GOT3 (cell line): ENCODE data around the gene SHANK1.
"Not testable (repeated sequence)": the region's sequence is repeated elsewhere in the genome, so short reads cannot be mapped to it uniquely, and the experiment has no call there.

Source experiments
- DNase-seq: peaks from one replicate; lab custom pipeline; 2025; ENCODE audit warnings: mixed read lengths; lab: John Stamatoyannopoulos, UW

Gene SHANK1

DNA sequence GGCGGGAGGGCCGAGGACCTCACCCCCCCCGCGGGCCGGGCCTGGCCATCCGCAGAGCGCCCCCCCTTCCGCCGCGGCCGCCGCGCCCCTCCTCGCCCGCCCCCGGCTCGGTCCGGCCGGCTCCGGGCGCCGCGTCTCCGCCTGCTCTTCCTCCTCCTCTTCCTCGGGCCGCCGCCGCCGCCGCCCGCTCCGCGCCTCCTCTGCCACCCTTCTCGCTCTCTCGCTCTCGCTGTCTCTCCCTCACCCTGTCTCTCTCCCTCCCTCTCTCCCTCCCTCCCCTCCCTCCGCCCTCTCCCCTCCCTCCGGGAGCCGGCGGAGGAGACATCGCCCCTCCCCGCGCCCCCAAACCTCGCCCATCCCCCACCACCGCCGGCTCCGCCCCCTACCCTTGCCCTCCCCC, at the start of gene SHANK1:
Gene SHANK1, minus strand, starts transcription at position 237 of the 400 bp plus-strand sequence. CDS start 2,883 bp downstream, outside the sequence.
- no peak for DNase-seq

DNA sequence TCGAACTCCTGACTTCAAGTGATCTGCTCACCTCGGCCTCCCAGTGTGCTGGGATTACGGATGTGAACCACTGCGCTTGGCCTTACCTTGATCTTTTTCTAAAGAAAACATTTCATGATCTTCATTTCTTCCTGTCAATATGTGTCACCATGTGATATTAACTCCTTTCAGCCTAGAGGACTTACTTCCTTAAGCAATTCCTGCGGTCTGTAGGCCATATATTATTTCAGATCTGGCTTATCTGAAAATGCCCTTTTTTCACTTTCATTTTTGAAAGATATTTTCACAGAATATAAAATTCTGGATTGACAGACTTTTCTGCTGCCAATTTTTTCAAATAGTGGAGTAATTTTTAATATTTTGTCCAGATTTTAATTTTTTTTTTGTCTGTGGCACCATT, 48.7 kb upstream of the SHANK1 start:
- DNase-seq: no peak

DNA sequence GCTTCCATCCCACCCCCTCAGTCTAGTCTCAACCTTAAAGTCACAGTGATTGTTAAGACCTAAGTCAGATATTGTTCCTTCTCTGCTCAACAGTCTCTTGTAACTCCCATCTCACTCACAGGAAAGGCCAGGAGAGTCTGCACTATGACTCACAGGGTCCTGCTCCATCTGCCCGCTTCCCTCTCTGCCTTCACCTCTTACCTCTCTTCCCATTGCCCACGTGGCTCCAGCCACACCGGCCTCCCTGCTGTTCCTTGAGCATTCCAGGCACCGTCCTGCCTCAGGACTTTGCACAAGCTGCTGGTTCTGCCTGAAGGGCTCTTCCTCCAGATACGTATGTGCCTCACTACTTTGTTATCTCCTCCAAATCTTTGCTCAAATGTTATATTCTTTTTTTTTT, 47.7 kb upstream of the SHANK1 start:
- DNase-seq: not testable (repeated sequence)

DNA sequence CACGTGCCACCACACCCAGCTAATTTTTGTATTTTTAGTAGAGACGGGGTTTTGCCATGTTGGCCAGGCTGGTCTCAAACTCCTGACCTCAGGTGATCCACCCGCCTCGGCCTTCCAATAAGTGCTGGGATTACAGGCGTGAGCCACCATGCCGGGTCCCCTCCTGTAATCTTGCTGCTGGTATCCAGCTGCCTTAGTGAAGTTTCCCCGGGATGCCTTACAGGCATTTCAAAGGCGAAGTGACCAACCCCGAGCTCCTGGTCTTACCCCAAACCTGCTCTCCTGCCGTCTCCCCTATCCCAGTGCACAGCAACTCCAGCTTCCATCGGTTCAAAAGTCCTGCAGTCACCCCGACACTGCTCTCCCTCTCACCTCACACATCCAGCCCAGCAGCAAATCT, 47.1 kb upstream of the SHANK1 start:
- not testable (repeated sequence) for DNase-seq

DNA sequence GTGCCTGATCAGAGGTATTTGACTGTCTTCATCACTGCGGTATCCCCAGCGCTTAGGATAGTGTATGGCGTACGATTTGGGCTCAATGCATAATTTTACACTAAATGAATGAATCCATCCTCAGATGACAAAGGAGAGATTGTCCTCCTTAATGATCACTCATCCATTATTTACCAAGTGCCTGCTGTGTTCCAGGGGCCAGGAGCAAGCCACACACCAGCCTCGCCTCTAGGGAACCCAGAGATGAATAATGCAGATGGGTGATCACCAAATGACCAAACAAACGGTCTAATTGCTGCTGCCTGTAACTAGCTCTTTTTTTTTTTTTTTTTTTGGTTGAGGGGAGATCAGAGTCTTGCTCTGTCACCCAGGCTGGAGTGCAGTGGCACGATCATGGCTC, 44.8 kb upstream of the SHANK1 start:
- DNase-seq: no peak

DNA sequence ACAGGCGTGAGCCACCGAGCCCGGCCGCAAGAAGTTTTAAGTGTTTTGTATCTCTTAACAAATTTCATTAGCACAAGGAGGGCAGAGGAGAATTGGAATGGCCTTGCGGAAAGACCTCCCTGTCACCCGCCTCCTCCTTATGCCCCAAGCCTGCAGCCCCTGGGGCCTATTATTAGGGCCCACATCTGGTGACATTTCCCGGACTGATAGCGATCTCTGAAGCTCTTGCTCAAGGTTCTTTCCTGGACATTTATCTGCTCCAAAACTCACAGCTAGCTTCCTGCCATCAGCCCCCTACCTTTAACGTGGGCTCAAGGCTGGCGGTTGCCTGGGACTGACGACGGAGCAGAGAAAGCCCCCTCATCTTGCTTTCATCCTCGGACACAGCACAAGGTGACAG, 43.9 kb upstream of the SHANK1 start:
- not testable (repeated sequence) for DNase-seq

DNA sequence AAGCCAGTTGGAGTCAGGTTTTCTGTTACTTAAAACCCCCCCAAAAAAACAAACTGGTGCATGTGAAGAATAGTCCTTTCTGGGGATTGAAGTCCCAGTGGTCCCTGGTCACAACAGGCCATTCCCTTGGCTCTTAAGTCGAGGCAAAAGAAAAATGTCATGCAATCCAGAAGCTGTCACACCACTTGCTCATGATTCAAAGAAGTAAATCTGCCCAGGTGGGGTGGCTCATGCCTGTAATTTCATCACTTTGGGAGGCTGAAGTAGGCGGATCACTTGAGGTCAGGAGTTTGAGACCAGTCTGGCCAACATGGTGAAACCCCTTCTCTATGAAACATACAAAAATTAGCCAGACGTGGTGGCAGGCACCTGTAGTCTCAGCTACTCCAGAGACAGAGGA, 41.9 kb upstream of the SHANK1 start:
- not testable (repeated sequence) for DNase-seq

DNA sequence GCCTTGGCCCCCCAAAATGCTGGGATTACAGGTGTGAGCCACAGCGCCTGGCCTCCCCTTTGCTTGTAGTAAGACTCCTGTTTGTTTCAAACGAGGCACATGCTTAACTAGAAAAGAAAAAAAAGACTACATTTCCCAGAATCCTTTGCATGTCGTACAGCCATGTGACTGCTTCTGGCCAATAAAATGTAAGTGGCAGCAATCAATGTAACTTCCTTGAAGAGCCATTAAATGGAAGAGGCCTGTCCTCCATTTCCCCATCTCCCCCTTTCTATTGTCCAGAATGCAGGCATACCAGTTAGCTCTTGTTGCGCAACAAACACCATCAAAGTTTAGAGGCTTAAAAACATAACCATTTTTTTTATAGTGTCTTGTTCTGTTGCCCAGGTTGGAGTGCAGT, 40.3 kb upstream of the SHANK1 start:
- no peak for DNase-seq

DNA sequence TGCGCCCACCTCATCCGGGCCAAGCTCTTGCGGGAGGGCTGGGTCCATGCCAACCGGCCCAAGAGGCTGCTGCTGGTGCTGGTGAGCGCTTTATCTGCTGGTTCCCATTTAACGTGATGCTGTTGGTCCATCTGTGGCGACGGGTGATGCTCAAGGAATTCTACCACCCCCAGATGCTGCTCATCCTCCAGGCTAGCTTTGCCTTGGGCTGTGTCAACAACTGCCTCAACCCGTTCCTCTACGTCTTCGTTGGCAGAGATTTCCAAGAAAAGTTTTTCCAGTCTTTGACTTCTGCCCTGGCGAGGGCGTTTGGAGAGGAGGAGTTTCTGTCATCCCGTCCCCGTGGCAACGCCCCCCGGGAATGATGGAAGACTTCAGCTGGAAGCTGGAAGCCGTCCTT, 39.5 kb upstream of the SHANK1 start:
- not testable (repeated sequence) for DNase-seq

DNA sequence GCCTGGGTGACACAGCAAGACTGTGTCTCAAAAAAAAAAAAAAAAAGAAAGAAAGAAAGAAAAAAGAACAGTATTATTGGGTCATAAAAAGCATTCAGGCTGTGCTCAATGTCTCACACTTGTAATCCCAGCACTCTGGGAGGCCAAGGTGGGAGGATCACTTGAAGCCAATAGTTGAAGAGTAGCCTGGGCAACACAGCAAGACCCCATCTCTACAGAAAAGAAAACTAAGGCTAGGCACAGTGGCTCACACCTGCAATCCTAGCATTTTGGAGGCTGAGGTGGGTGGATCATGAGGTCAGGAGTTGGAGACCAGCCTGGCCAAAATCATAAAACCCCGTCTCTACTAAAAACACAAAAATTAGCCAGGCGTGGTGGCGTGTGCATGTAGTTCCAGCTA, 38.0 kb upstream of the SHANK1 start:
- DNase-seq: not testable (repeated sequence)

DNA sequence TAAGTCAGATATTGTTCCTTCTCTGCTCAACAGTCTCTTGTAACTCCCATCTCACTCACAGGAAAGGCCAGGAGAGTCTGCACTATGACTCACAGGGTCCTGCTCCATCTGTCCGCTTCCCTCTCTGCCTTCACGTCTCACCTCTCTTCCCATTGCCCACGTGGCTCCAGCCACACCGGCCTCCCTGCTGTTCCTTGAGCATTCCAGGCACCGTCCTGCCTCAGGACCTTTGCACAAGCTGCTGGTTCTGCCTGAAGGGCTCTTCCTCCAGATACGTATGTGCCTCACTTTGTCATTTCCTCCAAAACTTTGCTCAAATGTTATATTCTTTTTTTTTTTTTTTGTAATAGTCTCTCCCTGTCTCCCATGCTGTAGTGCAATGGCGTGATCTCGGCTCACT, 36.6 kb upstream of the SHANK1 start:
- not testable (repeated sequence) for DNase-seq

DNA sequence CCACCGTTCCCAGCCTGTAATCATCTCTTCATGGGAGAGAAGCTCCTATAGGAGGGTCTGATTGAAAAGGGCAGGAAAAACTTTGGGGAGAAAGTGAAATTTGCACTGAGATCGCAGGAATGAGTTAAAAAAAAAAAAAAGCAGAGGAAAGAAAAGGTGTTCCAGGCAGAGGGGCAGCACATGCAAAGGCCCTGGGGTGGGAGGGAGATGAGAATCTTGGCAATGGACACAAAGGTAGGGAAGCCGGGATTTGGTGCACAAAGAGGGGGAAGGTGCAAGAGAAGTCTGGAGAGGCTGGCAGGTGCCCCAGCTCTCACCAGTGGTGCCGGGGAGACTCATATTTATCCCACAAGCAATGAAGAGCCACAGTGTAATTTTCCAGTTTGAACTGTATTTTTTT, 34.3 kb upstream of the SHANK1 start:
- no peak for DNase-seq

DNA sequence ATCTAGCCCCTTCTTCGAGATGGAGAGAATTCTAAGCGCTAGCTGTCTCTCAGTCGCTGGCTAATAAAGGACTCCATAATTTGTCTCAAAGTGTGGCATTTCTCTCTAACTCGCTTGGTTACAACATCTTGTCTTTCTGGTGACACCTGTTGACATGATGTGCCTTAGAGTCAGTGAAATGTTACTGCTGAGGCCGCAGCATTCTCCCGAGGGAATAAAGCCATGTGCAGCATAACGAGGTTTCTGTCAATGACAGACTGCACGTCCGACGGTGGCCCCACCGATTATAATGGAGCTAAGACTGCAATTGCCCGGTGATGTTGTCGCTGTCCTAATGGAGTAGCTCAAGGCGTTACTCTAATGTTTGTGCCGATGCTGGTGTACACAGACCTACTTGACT, 30.4 kb upstream of the SHANK1 start:
- no peak for DNase-seq

DNA sequence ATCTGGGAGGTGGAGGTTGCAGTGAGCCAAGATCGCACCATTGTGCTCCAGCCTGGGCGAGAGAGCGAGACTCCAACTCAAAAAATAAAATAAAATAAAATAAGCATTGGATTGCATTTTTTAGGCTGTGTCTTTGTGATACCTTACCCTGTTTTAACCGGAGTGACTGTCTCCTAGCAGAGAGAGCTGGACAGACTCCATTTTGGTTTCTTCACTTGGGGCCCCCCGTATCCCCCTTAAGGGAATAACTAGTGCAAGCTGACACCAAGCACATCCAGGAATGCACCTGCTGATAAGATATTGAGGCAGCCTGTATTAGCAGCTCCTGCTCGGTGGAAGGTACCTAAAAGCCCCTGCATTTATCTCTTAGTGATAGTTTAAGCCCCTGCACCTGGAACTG, 29.9 kb upstream of the SHANK1 start:
- DNase-seq: no peak

DNA sequence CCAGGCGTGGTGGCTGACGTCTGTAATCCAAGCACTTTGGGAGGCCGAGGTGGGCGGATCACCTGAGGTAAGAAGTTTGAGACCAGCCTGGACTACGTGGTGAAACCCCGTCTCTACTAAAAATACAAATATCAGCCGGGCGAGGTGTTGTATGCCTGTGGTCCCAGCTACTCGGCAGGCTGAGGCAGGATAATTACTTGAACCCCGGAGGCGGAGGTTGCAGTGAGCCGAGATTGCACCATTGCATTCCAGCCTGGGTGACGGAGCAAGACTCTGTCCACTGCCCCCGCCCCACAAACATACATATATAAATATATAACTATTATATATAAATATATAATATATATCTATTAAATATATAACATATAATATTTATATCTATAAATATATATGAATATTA, 27.5 kb upstream of the SHANK1 start:
- DNase-seq: not testable (repeated sequence)

DNA sequence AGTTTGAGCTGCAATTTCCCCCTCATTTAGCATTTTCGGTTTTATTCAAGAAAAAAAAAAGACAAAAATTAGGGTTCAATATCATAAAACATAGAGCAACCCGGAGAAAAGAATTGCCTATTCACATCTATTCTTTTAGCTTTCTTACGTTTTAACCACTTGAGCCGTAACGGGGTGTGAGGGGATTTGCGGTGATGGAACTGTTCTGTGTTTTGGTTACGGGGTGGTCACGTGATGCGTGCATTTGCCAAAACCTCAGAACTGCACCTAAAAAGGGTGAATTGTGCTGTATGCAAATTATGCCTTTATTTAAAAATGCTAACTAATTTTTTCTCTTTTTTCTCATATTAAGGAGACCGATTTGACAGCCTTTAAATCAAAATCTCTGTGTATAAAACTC, 25.6 kb upstream of the SHANK1 start:
- DNase-seq: no peak

DNA sequence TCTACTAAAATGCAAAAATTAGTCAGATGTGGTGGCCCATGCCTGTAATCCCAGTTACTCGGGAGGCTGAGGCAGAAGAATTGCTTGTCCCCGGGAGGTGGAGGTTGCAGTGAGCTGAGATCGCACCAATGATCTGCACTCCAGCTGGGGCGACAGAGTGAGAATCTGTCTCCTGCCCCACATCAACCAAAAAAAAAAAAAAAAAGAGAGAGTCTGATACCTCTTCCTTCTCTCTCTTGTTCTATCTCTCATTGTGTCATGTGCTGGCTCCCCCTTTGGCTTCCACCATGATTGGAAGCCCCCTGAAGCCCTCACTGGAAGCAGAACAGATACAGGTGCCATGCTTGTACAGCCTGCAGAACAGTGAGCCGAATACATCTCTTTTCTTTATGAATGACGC, 23.9 kb upstream of the SHANK1 start:
- no peak for DNase-seq

DNA sequence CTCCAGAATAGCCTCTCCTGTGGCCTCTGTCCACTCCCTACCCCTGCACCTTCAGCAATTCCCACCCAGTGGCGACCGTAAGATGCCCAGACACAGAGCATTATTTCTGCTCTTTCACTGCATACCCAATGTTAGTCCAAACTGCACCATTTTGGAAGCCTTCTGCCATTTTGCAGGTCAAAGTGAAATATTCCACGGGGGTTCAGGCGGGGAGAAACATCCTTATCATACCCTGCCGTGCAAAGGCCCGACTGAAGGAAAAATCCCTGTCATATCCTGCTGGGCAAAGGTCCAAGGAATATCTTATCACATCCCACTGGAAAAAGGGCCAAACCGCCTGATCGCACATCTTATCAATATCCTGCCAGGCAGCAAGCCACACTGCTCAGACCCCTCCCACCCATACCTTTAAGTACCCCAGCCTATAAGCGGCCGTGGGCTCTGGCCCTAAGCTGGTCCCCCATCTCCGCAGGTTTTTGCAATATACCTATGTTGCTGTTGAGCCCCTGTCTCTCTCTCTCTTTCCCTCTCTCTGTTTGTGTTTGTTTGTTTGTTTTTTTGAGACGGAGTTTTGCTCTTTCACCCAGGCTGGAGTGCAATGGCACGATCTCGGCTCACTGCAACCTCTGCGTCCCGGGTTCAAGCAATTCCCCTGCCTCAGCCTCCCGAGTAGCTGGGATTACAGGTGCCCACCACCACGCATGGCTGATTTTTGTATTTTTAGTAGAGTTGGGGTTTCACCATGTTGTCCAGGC, 21.8 kb upstream of the SHANK1 start:
- no peak for DNase-seq

DNA sequence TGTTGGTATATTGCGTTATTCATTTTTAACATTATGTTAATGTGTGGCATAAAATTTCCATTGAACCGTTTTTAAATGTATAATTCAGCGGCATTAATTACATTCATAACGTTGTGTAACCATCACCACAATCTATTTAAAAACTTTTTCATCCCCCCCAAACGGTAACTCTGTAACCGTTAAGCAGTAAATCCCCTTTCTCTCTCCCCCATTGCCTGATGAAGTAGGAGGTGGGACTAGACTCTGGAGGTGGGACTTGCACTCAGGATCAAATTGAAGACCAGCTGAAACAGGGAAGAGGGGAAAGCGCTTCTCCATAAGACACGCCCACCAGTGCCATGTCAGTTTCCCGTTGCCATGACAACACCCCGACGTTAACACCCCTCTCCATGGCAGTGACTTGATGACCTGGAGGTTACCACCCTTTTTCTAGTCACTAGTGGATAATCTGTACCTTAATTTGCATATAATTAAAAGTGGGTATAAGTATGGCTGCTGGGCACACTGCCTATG, 20.4 kb upstream of the SHANK1 start:
- DNase-seq: no peak

DNA sequence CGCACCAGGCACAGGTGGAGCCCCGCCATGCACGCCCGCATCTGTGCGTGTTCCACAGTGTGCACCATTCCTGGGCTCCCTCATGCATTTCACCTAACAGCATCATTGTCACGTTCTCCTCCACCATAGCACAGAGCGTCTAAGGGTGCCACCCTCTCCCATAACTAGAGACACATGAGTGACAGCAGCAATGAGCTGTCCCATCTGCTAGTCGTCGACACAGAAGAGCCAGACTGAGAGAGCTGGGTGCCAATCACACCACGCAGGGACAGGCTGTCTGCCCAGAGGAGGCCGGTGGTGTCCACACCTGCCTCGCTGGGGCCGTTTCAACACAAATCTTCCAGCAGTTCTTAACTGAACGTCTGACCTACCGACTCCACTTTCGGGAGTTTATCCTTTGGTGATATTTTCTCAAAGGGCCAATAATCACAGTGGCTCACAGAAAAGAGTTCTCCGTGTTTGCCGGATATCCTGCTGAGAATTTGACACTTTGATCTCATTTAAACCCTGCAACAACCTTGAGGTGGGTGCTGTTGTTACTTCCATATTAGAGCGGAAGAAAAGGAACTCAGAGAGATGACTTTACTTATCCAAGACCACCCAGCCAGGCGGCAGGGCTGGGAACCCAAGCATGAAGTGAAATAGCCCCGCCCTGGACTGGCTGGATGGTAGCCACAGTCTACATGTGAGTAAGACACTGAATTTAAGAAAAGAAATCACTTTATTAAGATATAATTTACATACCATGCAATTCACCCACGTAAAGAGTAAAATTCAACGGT, 19.7 kb upstream of the SHANK1 start:
- no peak for DNase-seq

DNA sequence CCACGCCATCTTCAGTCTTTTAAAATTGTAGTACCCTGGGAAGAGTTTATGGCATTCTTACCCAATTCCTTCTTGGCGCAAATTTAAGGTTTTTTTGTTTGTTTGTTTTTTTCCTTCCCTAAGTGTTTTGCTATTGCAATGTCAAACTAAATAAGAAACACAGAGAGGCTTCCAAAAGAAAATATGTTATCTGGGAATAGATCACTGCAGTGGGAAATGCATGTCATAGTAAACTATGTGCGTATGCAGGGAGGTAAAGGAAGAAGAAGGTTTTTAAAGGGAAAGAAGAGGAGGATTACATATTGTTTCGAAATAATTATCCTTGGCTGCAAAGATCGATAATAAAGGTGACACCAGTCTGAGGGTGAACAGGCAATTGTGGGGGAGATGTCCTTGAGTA, 16.7 kb upstream of the SHANK1 start:
- DNase-seq: no peak

DNA sequence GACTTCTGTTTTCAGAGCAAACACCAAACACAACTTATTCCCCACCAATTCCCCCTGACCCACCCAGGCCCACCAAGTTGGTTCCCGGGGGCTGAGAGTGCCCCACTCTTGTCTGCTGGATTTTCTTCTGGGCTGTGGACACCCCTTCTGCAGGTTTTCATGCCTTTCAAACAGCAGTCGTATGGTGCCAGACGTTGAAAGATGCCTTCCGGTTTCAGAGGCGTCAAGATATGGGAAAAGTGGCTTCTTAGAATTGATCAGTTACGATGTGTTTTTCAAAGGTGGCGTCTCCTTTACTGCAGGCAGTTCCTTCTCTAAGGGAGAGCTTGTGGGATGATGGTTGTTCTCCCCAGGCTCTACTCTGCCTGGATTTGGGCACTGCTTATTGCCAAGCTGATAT, 16.3 kb upstream of the SHANK1 start:
- no peak for DNase-seq

DNA sequence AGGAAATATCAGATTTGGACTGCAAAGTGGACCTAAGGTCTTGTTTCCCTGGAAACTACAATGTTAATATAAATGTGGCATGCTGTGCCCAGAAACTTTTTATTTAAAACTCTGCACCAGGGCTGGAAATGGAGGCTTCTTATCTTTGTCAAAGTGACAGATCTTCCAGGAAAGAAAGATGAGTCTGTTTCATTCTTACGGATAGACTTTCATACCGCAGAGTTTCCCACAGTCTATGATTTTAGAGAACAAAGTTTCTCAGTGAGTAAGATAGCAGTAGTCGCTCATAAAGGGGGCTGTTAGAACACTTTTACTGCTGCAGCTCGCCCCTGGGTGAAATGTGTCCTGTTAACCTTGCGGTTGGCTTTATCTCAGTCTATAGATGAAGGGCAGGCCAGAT, 10.3 kb upstream of the SHANK1 start:
- DNase-seq: no peak
